ENCODE results near the gene CADM4. TPM values are rescaled to one million over a fixed set of nuclear protein-coding genes. Genes with fewer than 3 reads are reported as not detected.

CADM4 gene
- total RNA-seq, 2 donors from 2014 or later, result 10.1 to 13.7 TPM

DNA sequence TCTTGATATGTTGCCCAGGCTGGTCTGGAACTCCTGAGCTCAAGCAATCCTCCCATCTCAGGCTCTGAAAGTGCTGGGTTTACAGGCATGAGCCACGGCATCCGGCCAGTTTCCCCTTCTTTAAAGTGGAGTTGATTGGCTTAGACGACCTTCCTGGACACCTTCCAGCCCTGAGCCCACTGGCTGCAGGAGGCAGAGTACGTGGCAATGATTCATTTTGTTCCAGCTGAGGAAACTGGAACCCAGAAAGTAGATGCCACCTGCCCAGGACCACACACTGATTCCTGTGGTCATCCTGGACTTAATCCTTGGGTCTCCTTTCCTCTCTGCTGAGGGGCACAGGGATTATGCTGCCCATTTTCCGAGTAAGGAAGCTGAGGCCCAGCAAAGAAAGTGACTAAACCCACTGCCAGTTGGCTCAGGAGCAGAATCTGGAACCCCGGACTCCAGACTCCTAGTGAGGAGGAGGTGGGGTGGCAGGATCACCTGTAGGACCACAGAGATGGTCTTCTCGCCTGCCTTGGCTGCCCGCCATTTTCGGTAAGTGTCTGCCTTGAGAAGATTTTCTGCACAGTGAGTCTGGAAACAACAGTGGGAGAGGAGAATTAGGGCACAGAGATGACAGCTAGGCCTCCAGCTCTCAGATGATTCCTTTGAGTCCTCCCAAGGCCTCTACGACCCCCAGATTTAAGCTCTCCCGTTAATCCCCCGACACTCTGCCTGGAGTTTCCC lies 65.1 kb downstream of the CADM4 start:
- no peak for ATAC-seq
- no peak for DNase-seq
- intact Hi-C loops (cut with DNase I), result loop anchor here in 1 of 2 donors (1.0 kb wide), 1 partner anchor 22 kb away; the partner anchor contains the start of genes IRGQ and ZNF576

Other genes with a start within 250 kb of the CADM4 start
- not detected for gene TEX101, start 225.0 kb downstream of the CADM4 start, total RNA-seq
- under 1 TPM; 0.35 to 0.42 TPM for gene LYPD3, start 174.2 kb downstream of the CADM4 start, total RNA-seq
- 1 to 10 TPM; 7.3 to 7.4 TPM for gene PHLDB3, start 135.1 kb downstream of the CADM4 start, total RNA-seq
- 10 to 100 TPM; 13.7 to 17.9 TPM for gene ETHE1, start 112.6 kb downstream of the CADM4 start, total RNA-seq
- gene ZNF575, start 106.7 kb downstream of the CADM4 start, total RNA-seq, result 1 to 10 TPM; 1.1 to 1.6 TPM
- 10 to 100 TPM; 14.0 to 17.4 TPM for gene XRCC1, start 64.3 kb downstream of the CADM4 start, total RNA-seq
- gene PINLYP, start 64.0 kb downstream of the CADM4 start, total RNA-seq, result 1 to 10 TPM; 3.2 to 4.0 TPM
- 10 to 100 TPM; 18.3 to 27.8 TPM for gene IRGQ, start 43.7 kb downstream of the CADM4 start, total RNA-seq
- 10 to 100 TPM; 10.7 to 12.3 TPM for gene ZNF576, start 43.3 kb downstream of the CADM4 start, total RNA-seq
- gene SRRM5, start 27.8 kb downstream of the CADM4 start, total RNA-seq, result under 1 TPM; 0.10 to 0.18 TPM
- 10 to 100 TPM; 34.2 to 38.7 TPM for gene ZNF428, start 20.2 kb downstream of the CADM4 start, total RNA-seq
- 10 to 100 TPM in 1 of 2 donors, 1 to 10 TPM in 1; 8.9 to 19.2 TPM for gene PLAUR, start 30.3 kb upstream of the CADM4 start, total RNA-seq
- not detected for gene IRGC, start 76.2 kb upstream of the CADM4 start, total RNA-seq
- 10 to 100 TPM; 19.4 to 22.1 TPM for gene SMG9, start 115.1 kb upstream of the CADM4 start, total RNA-seq
- gene KCNN4, start 141.1 kb upstream of the CADM4 start, total RNA-seq, result 1 to 10 TPM in 1 of 2 donors, under 1 TPM in 1; 0.71 to 1.4 TPM
- 1 to 10 TPM; 1.3 to 2.1 TPM for gene LYPD5, start 162.6 kb upstream of the CADM4 start, total RNA-seq
- gene ZNF283, start 187.5 kb upstream of the CADM4 start, total RNA-seq, result 10 to 100 TPM in 1 of 2 donors, 1 to 10 TPM in 1; 9.5 to 10.7 TPM
- 1 to 10 TPM; 6.5 to 7.0 TPM for gene ZNF404, start 244.1 kb upstream of the CADM4 start, total RNA-seq

All from left cardiac atrium (tissue), 4 donors.